SK-N-SH (cell line): ENCODE data around the gene IL22RA1. TPM values are rescaled to one million over a fixed set of nuclear protein-coding genes. Genes with fewer than 3 reads are reported as not detected.

Source experiments
- CTCF ChIA-PET: fragments of 300-600, 350-600 bp; formaldehyde crosslinking; extraction: SDS; loops from one replicate; lab custom pipeline; 2021; lab: Yijun Ruan, JAX
- POLR2A ChIA-PET: fragments of 350-600 bp; sonication (Branson Sonifier 250); formaldehyde crosslinking; extraction: SDS; loops from one replicate; lab custom pipeline; 2020; ENCODE audit warnings: antibody characterized with exemption, inconsistent platforms; lab: Yijun Ruan, JAX
- DNase-seq: peaks from one replicate; pipeline ENCODE4 v3.0.0; 2012
- H2AFZ ChIP-seq: fragments of 200-600 bp; sonication (generic); 2 replicates; pipeline ENCODE4 v1.8.1; 2016; ENCODE audit warnings: antibody characterized with exemption, mild to moderate bottlenecking, low read depth
- H3F3A ChIP-seq: fragments of 200-600 bp; sonication (generic); replicated peaks from 2 replicates; pipeline ENCODE3; 2016; ENCODE audit warnings: antibody characterized with exemption, mild to moderate bottlenecking; ENCODE audit not compliant: insufficient read depth
- H3K27ac ChIP-seq, 2 experiments: fragments of 200-500 bp in 1 of 2; fragments of 200-600 bp in 1 of 2; sonication (Bioruptor generic) in 1 of 2; sonication (generic), shearing (Covaris generic) in 1 of 2; 2 replicates each; pipeline versions ENCODE4 v1.5.1 to v1.6.1; 2014 to 2016; ENCODE audit warnings: low read depth in 2 of 2, inconsistent platforms in 1 of 2, low read length in 1 of 2, mild to moderate bottlenecking in 1 of 2, mixed read lengths in 1 of 2
- H3K27me3 ChIP-seq: fragments of 200-600 bp; sonication (generic), shearing (Covaris generic); 2 replicates; pipeline ENCODE4 v1.6.1; 2016; ENCODE audit warnings: mixed run types; ENCODE audit not compliant: insufficient read depth
- H3K36me3 ChIP-seq, 2 experiments: fragments of 200-500 bp in 1 of 2; fragments of 200-600 bp in 1 of 2; sonication (Bioruptor generic) in 1 of 2; sonication (generic) in 1 of 2; replicated peaks in 1 of 2; 2 replicates each; pipeline versions ENCODE3 to v1.5.1; 2014 to 2016; ENCODE audit warnings: low read length in 1 of 2, mild to moderate bottlenecking in 1 of 2; ENCODE audit not compliant: insufficient read depth in 2 of 2, control insufficient read depth in 1 of 2
- H3K4me1 ChIP-seq, 2 experiments: fragments of 200-500 bp in 1 of 2; fragments of 200-600 bp in 1 of 2; sonication (Bioruptor generic) in 1 of 2; sonication (generic), shearing (Covaris generic) in 1 of 2; 2 replicates each; pipeline versions ENCODE4 v1.5.1 to v1.6.1; 2014 to 2016; ENCODE audit warnings: low read depth in 1 of 2, low read length in 1 of 2, mixed run types in 1 of 2; ENCODE audit not compliant: insufficient read depth in 2 of 2, control insufficient read depth in 1 of 2
- H3K4me2 ChIP-seq: fragments of 200-600 bp; sonication (generic), shearing (Covaris generic); 2 replicates; pipeline ENCODE4 v1.6.1; 2017; ENCODE audit warnings: mixed run types
- H3K4me3 ChIP-seq, 2 experiments: fragments of 200-500 bp in 1 of 2; fragments of 200-600 bp in 1 of 2; sonication (Bioruptor generic) in 1 of 2; sonication (generic), shearing (Covaris generic) in 1 of 2; 2 replicates each; pipeline versions ENCODE4 v1.5.1 to v1.8.1; 2014 to 2016; ENCODE audit warnings: low read depth in 2 of 2, inconsistent platforms in 1 of 2, low read length in 1 of 2, mild to moderate bottlenecking in 1 of 2, mixed read lengths in 1 of 2, moderate library complexity in 1 of 2
- H3K79me2 ChIP-seq: fragments of 200-600 bp; sonication (generic); 2 replicates; pipeline ENCODE4 v1.8.1; 2017; ENCODE audit warnings: mild to moderate bottlenecking; ENCODE audit not compliant: insufficient read depth
- H3K9ac ChIP-seq: fragments of 200-600 bp; sonication (generic); 2 replicates; pipeline ENCODE4 v1.6.1; 2017; ENCODE audit warnings: mixed run types
- H3K9me2 ChIP-seq: fragments of 200-600 bp; sonication (generic); 2 replicates; pipeline ENCODE4 v1.6.1; 2017; ENCODE audit warnings: mixed run types
- H3K9me3 ChIP-seq: fragments of 200-600 bp; sonication (generic); 2 replicates; pipeline ENCODE4 v1.6.1; 2017; ENCODE audit warnings: mixed run types, mild to moderate bottlenecking, moderate library complexity
- H4K20me1 ChIP-seq: fragments of 200-600 bp; sonication (generic); 2 replicates; pipeline ENCODE4 v1.6.1; 2017; ENCODE audit warnings: mild to moderate bottlenecking, mixed run types; ENCODE audit not compliant: insufficient read depth
- CHD2 ChIP-seq: fragments of 150-350 bp; IDR thresholded peaks from 2 replicates; pipeline ENCODE4 v1.6.1; 2018; ENCODE audit warnings: low read length; ENCODE audit not compliant: partially characterized antibody
- EP300 ChIP-seq, 2 experiments: IDR thresholded peaks; 2 replicates each; pipeline versions ENCODE4 v1.4.0 to v1.6.1; 2012; ENCODE audit warnings: borderline replicate concordance in 1 of 2, low read depth in 1 of 2, low read length in 1 of 2
- EZH2phosphoT487 ChIP-seq: fragments of 200-600 bp; sonication (generic); IDR thresholded peaks from 2 replicates; pipeline ENCODE4 v1.6.1; 2017; ENCODE audit warnings: low read depth, mixed run types, mild to moderate bottlenecking, antibody characterized with exemption, moderate library complexity, borderline replicate concordance
- GABPA ChIP-seq: IDR thresholded peaks from 2 replicates; pipeline ENCODE4 v1.4.0; 2012; ENCODE audit warnings: low read depth, mild to moderate bottlenecking
- MEF2A ChIP-seq: IDR thresholded peaks from 2 replicates; pipeline ENCODE4 v1.4.0; 2012; ENCODE audit warnings: low read depth, borderline replicate concordance
- TAF1 ChIP-seq: IDR thresholded peaks from 2 replicates; pipeline ENCODE4 v1.6.1; 2012; ENCODE audit warnings: low read depth, mild to moderate bottlenecking, low read length, moderate library complexity, borderline replicate concordance
- TCF12 ChIP-seq: IDR thresholded peaks from 2 replicates; pipeline ENCODE4 v1.4.0; 2012
- YY1 ChIP-seq: IDR thresholded peaks from 2 replicates; pipeline ENCODE4 v1.4.0; 2012; ENCODE audit warnings: low read depth, mild to moderate bottlenecking
- WGBS: methylation state at CpG from one replicate; pipeline ENCODE4 v1.1.6; 2017; ENCODE audit warnings: low lambda C conversion rate; 5-methylcytosine and 5-hydroxymethylcytosine counted together
- polyA plus RNA-seq, 3 experiments: library from polyadenylated mRNA; depleted of rRNA; stranded (reverse); fragments of >200 nt; gene quantifications; 2 replicates each; pipeline ENCODE4 v1.2.3, GENCODE V29; 2012
- TF ChIP-seq, protein P1 (sequence below): IDR thresholded peaks from 2 replicates; pipeline ENCODE4 v1.4.0; 2012; ENCODE audit warnings: low read depth
- TF ChIP-seq, protein P2 (sequence below): fragments of 150-350 bp; IDR thresholded peaks from 2 replicates; pipeline ENCODE4 v1.6.1; 2016; ENCODE audit warnings: mild to moderate bottlenecking, low read depth, low read length
- TF ChIP-seq, protein P3 (sequence below): fragments of 150-350 bp; IDR thresholded peaks from 2 replicates; pipeline ENCODE4 v1.6.1; 2017; ENCODE audit warnings: antibody characterized with exemption, low read length, low read depth, borderline replicate concordance
- TF ChIP-seq, protein P4 (sequence below): fragments of 200-600 bp; sonication (generic); IDR thresholded peaks from 2 replicates; pipeline ENCODE4 v1.6.1; 2017; ENCODE audit warnings: antibody characterized with exemption, mild to moderate bottlenecking, moderate library complexity

IL22RA1 gene
- polyA plus RNA-seq, 1 of the 3 experiments (the other 2 are of a cell fraction) = 0.03 TPM

DNA sequence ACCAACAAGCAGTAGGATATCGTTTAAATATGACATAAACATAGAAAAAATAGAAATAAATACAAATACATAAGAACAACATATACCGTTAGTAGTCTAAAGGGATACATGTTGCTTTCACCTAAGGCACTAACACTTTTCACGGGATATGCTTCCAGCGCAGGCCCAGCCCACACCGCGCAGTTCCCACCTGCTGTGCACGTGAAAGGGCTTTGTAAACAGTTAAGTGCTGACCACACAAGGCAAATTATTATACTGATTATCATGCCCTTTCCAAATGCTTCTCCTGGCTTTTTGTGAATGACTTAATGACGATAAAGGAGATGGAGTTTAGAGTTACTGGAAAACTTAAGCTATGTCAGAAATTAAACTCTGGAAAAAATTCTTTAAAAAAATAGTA lies 11.3 kb upstream of the IL22RA1 start:
- Histone ChIP-seq H3K9me2 (no peaks in the 10 kb centered on the region), H3K4me1 (peaks cover 0 to 4% of the 10 kb centered on the region in 2 experiments; a peak in 1 of 4 replicates), H3K4me2 (no peak overlapping the region), H3K4me3 (no peak overlapping the region), H3K9ac (no peak overlapping the region), H3K79me2 (no peaks in the 10 kb centered on the region), H3K27ac (no peak overlapping the region), H4K20me1 (no peaks in the 10 kb centered on the region), H3K36me3 (no peaks in the 10 kb centered on the region), H3K9me3 (no peaks in the 10 kb centered on the region), H3F3A (no peaks in the 10 kb centered on the region), H3K27me3 (peaks cover 16% of the 10 kb centered on the region; the same call in 1 of the 2 replicates), H2AFZ (no peak overlapping the region)
- TF ChIP-seq EZH2phosphoT487 (no peak), MEF2A (no peak), TAF1 (no peak), CHD2 (no peak)
- TF ChIP-seq, protein P1, sequence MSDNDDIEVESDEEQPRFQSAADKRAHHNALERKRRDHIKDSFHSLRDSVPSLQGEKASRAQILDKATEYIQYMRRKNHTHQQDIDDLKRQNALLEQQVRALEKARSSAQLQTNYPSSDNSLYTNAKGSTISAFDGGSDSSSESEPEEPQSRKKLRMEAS = no peak
- TF ChIP-seq, protein P2, sequence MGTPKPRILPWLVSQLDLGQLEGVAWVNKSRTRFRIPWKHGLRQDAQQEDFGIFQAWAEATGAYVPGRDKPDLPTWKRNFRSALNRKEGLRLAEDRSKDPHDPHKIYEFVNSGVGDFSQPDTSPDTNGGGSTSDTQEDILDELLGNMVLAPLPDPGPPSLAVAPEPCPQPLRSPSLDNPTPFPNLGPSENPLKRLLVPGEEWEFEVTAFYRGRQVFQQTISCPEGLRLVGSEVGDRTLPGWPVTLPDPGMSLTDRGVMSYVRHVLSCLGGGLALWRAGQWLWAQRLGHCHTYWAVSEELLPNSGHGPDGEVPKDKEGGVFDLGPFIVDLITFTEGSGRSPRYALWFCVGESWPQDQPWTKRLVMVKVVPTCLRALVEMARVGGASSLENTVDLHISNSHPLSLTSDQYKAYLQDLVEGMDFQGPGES = no peak
- POLR2A ChIA-PET = no interaction called here
- CTCF ChIA-PET = interaction anchor here (1.0 to 9.5 kb wide), 4 partner anchors 18 to 237 kb away, joined by 3 to 72 read pairs (median 8); no protein-coding TSS in a partner anchor
- DNase-seq = no peak
- 66% methylated on average over 8 of the region's 8 CpGs for WGBS

DNA sequence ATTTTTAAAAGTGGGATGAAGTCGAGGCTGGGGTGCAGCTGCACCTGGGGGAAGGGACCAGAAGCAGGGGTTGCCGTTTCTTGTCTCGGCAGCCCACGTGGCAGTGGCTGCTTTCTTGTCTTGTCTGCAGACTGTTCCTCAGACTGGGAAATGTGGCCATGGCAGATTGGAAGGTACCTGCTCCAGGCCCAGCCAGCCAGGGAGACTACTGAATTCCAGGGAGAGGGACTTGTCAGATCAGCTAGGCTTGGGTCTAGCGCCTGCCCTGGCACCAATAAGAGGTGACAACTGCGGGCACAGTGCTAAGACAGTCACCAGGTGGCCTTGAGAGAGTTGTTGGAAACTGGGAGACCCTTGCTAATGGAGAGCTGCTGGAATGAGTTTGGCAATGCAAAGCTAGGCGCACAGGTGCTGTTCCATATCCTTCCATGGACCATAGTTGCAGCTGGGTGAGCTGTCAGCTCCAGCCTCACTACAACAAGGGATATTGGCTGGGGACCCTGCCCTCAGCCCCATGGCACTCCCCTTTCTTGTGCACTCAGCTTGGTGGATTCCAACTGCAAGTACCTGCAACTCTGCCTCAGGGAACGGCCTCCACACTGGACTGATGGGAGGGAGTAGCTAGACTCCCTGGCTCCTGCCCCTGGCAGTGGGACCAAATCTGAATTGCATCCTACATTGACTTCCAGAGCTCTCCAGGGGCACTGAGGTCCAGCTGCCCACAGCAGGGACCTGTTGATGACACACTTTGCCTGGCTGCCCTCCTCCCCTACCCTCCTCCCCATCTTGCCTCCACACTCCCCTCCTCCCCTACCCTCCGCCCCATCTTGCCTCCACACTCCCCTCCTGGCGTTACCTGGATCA lies 9.9 kb upstream of the IL22RA1 start:
- H3K79me2 ChIP-seq = no peaks in the 10 kb centered on the region
- DNase-seq = no peak
- WGBS = 66% methylated on average over 8 of the region's 10 CpGs
- no peak overlapping the region for H3K4me3 ChIP-seq
- no peaks in the 10 kb centered on the region for H4K20me1 ChIP-seq
- H3K9ac ChIP-seq = no peak overlapping the region
- peaks cover 2% of the 10 kb centered on the region; the same call in 1 of the 2 replicates for H3K27me3 ChIP-seq
- no peak overlapping the region for H2AFZ ChIP-seq
- TF ChIP-seq TAF1 (no peak), GABPA (no peak), TCF12 (no peak), EP300 (IDR thresholded peaks at IDR 0.05; ENCODE audit: borderline replicate concordance in 1 of 2, low read depth in 1 of 2, low read length in 1 of 2) (no peak), YY1 (no peak), MEF2A (no peak)
- TF ChIP-seq, protein P3, sequence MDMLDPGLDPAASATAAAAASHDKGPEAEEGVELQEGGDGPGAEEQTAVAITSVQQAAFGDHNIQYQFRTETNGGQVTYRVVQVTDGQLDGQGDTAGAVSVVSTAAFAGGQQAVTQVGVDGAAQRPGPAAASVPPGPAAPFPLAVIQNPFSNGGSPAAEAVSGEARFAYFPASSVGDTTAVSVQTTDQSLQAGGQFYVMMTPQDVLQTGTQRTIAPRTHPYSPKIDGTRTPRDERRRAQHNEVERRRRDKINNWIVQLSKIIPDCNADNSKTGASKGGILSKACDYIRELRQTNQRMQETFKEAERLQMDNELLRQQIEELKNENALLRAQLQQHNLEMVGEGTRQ = no peak
- TF ChIP-seq, protein P4, sequence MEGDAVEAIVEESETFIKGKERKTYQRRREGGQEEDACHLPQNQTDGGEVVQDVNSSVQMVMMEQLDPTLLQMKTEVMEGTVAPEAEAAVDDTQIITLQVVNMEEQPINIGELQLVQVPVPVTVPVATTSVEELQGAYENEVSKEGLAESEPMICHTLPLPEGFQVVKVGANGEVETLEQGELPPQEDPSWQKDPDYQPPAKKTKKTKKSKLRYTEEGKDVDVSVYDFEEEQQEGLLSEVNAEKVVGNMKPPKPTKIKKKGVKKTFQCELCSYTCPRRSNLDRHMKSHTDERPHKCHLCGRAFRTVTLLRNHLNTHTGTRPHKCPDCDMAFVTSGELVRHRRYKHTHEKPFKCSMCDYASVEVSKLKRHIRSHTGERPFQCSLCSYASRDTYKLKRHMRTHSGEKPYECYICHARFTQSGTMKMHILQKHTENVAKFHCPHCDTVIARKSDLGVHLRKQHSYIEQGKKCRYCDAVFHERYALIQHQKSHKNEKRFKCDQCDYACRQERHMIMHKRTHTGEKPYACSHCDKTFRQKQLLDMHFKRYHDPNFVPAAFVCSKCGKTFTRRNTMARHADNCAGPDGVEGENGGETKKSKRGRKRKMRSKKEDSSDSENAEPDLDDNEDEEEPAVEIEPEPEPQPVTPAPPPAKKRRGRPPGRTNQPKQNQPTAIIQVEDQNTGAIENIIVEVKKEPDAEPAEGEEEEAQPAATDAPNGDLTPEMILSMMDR = no peak
- H3K36me3 ChIP-seq = no peaks in the 10 kb centered on the region
- H3K9me2 ChIP-seq = no peaks in the 10 kb centered on the region
- H3K4me2 ChIP-seq = no peak overlapping the region
- POLR2A ChIA-PET = no interaction called here
- CTCF ChIA-PET = interaction anchor here (1.0 to 9.5 kb wide), 5 partner anchors 9 to 239 kb away, joined by 3 to 72 read pairs (median 7); no protein-coding TSS in a partner anchor
- H3F3A ChIP-seq = no peaks in the 10 kb centered on the region
- no peak overlapping the region for H3K27ac ChIP-seq
- H3K9me3 ChIP-seq = no peaks in the 10 kb centered on the region
- peaks cover 0 to 4% of the 10 kb centered on the region in 2 experiments; a peak in 1 of 4 replicates for H3K4me1 ChIP-seq
